SH-SY5Y (cell line): ENCODE measurements around the gene LEPROT.

Experiments used
- GATA2 ChIP-seq: IDR thresholded peaks from 2 replicates; pipeline ENCODE4 v1.6.1; 2011; ENCODE audit warnings: mild to moderate bottlenecking, low read depth, low read length
- GATA3 ChIP-seq: IDR thresholded peaks from 2 replicates; pipeline ENCODE4 v1.6.1; 2011; ENCODE audit warnings: low read depth, mild to moderate bottlenecking, low read length, moderate library complexity

- TF ChIP-seq GATA2 (no peak), GATA3 (no peak)
Observed at GRCh38 chr1:65476327-65476726, 55.9 kb downstream of the LEPROT start.
